Kidney epithelial cell (primary cell): Measurements from ENCODE around the gene LRRC55. TPM values are rescaled to one million over a fixed set of nuclear protein-coding genes. Genes with fewer than 3 reads are reported as not detected.

ENCODE experiments used
- DNase-seq: peaks from one replicate; pipeline ENCODE4 v3.0.0-alpha.2; 2010; ENCODE audit warnings: low read depth
- H3K27me3 ChIP-seq: 2 replicates; pipeline ENCODE4 v1.6.0; 2011; ENCODE audit warnings: low read length; ENCODE audit not compliant: control insufficient read depth, insufficient read depth
- H3K36me3 ChIP-seq: 2 replicates; pipeline ENCODE4 v1.5.1; 2011; ENCODE audit warnings: low read length; ENCODE audit not compliant: control insufficient read depth, insufficient read depth
- H3K4me3 ChIP-seq: 2 replicates; pipeline ENCODE4 v1.5.1; 2011; ENCODE audit warnings: low read depth, mild to moderate bottlenecking, control low read depth, low read length
- CTCF ChIP-seq: IDR thresholded peaks from 2 replicates; pipeline ENCODE4 v1.5.1; 2011; ENCODE audit warnings: mild to moderate bottlenecking, moderate library complexity, low read length, control low read depth, inconsistent platforms; ENCODE audit not compliant: insufficient read depth, poor library complexity, severe bottlenecking
- total RNA-seq: library from RNA; depleted of rRNA; stranded (reverse); fragments of >200 nt; gene quantifications from 2 replicates; pipeline ENCODE4 v1.2.3, GENCODE V29; 2015

LRRC55 gene
- total RNA-seq, 1 donor from 2014 or later: 0.04 TPM

GRCh38 chr11:57153448-57153847 lies 28.3 kb upstream of the LRRC55 start:
- no peak for TF ChIP-seq CTCF
- no peak for DNase-seq

GRCh38 chr11:57154739-57155138 lies 27.0 kb upstream of the LRRC55 start:
- H3K4me3 ChIP-seq: no peak overlapping the region
- TF ChIP-seq CTCF: no peak
- no peaks in the 10 kb centered on the region for H3K36me3 ChIP-seq
- no peaks in the 10 kb centered on the region for H3K27me3 ChIP-seq
- DNase-seq: no peak

More at GRCh38 chr11:57153448-57153847, 28.3 kb upstream of the LRRC55 start:
- no peaks in the 10 kb centered on the region for H3K36me3 ChIP-seq
- peaks cover 2% of the 10 kb centered on the region for H3K27me3 ChIP-seq
- no peak overlapping the region for H3K4me3 ChIP-seq

GRCh38 chr11:57155400-57155799 lies 26.4 kb upstream of the LRRC55 start:
- Histone ChIP-seq H3K4me3 (no peak overlapping the region), H3K27me3 (no peaks in the 10 kb centered on the region), H3K36me3 (no peaks in the 10 kb centered on the region)
- no peak for DNase-seq
- TF ChIP-seq CTCF: no peak

GRCh38 chr11:57155838-57156607 lies 25.7 kb upstream of the LRRC55 start:
- no peak for TF ChIP-seq CTCF
- Histone ChIP-seq H3K27me3 (no peaks in the 10 kb centered on the region), H3K4me3 (no peak overlapping the region), H3K36me3 (no peaks in the 10 kb centered on the region)
- no peak for DNase-seq

GRCh38 chr11:57156928-57157327 lies 24.8 kb upstream of the LRRC55 start:
- Histone ChIP-seq H3K36me3 (no peaks in the 10 kb centered on the region), H3K4me3 (no peak overlapping the region), H3K27me3 (no peaks in the 10 kb centered on the region)
- TF ChIP-seq CTCF: no peak
- no peak for DNase-seq

- no peak for TF ChIP-seq CTCF
- no peak for DNase-seq
- Histone ChIP-seq H3K27me3 (no peaks in the 10 kb centered on the region), H3K36me3 (no peaks in the 10 kb centered on the region), H3K4me3 (no peak overlapping the region)
Measured at GRCh38 chr11:57157624-57158023, 24.1 kb upstream of the LRRC55 start.
